ES-I3 (cell line): ENCODE data around the gene ARHGEF7.

Experiments used
- H3K36me3 ChIP-seq: 2 replicates; pipeline ENCODE4 v1.6.1; 2013; ENCODE audit warnings: mild to moderate bottlenecking, low read length, control low read depth, moderate library complexity; ENCODE audit not compliant: insufficient read depth
- H3K4me1 ChIP-seq: 2 replicates; pipeline ENCODE4 v1.6.1; 2013; ENCODE audit warnings: mild to moderate bottlenecking, control low read depth, low read length; ENCODE audit not compliant: insufficient read depth
- H3K9ac ChIP-seq: 2 replicates; pipeline ENCODE4 v1.6.1; 2013; ENCODE audit warnings: low read depth, mild to moderate bottlenecking, low read length, moderate library complexity
- H3K9me3 ChIP-seq: 2 replicates; pipeline ENCODE4 v1.6.1; 2013; ENCODE audit warnings: mild to moderate bottlenecking, low read length, moderate library complexity; ENCODE audit not compliant: control insufficient read depth, insufficient read depth

Gene ARHGEF7

DNA sequence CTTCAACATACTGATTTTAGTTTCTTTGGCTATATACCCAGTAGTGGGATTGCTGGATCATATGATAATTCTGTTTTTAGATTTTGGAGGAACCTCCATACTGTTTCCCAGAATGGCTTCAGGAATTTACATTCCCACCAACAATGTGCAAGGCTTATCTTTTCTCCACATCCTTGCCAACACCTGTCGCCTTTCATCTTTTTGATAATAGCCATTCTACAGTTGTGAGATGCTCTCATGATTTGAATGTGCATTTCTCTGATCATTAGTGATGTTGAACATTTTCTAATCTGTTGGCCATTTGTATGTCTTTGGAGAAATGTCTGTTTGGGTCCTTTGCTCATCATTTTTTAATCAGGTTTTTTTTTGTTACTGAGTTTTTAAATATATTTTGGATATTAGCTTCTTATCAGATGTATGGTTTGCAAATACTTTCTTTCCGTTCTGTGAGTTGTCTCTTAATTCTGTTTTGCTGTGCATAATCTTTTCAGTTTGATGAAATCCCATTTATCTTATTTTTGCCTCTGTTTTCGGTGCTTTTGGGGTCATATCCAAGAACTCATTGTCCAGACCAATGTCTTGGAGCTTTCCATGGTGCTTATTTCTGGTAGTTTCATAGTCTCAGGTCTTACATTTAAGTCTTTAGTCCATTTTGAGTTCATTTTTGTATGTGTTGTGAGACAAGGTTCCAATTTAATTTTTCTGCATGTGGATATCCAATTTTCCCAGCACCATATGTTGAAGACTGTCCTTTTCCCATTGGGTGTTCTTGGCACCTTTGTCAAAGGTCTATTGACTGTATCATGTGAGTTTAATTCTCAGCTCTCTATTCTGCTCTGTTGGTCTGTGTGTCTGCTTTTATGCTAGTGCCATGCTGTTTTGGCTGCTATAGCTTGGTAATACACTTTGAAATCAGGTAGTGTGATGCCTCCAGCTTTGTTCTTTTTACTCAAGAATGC lies 44.5 kb downstream of the ARHGEF7 start:
- H3K4me1 ChIP-seq: no peaks in the 10 kb centered on the region
- H3K9me3 ChIP-seq: no peaks in the 10 kb centered on the region
- no peak overlapping the region for H3K9ac ChIP-seq
- peaks cover 4% of the 10 kb centered on the region for H3K36me3 ChIP-seq

DNA sequence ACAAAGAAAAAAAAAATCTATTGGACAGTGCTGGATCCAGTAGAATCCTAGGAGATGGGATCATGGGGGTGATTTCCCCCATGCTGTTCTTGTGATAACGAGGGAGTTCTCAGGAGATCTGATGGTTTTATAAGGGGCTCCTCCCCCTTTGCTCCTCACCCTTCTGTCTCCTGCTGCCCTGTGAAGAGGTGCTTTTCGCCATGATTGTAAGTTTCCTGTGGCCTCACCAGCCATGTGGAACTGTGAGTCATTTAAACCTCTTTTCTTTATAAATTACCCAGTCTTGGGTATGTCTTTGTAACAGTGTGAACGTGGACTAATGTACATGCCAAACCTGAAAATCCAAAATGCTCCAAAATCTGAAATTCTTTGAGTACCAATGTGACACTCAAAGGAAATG lies 45.5 kb downstream of the ARHGEF7 start:
- no peaks in the 10 kb centered on the region for H3K4me1 ChIP-seq
- no peak overlapping the region for H3K9ac ChIP-seq
- H3K36me3 ChIP-seq: peaks cover 4% of the 10 kb centered on the region
- no peaks in the 10 kb centered on the region for H3K9me3 ChIP-seq

DNA sequence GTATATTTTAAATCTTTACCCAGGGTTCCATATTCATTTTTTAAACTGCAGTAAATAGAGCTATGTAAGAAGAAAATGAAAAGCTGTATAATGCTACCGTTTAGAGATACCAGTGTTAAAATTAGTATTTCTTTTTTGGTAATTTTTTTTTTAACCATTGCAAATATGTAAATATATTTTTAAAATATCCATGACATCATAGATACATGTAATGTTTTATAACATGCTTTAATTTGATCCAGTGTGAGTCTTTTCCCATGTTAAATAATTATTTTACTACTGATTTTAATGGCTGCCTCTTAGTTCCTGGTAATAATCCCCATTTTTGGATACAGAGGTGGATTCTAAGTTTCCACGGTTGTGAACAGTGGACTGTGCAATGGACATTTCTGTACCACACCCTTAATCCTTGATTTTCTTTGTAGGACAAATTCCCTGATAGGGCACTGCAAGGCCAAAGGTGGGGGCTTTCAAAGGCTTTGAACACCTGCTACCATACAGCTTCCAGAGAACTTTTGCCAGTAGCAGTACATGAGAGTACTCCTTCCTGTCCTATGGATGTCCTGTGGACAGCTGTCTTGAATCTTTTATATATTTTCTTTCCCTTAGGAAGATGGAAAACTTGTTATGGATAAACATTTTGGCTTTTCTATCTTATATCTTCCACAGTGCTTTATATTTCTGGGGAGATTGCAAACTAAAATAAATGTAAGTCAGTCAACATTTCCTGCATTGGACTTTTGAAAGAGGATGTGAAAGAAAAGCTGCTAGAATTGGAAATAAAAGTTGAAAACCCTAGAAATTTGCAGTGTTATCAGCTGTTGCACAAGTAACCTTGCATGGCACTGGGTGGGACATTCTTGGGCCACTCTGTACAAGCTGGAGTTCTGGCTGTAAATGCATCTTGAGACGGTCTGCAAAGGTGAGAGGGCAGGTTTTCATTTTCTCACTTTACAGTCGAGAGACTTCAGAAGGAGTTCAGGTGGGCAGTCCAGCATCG lies 46.8 kb downstream of the ARHGEF7 start:
- H3K4me1 ChIP-seq: no peaks in the 10 kb centered on the region
- H3K9ac ChIP-seq: no peak overlapping the region
- peaks cover 4% of the 10 kb centered on the region for H3K36me3 ChIP-seq
- no peaks in the 10 kb centered on the region for H3K9me3 ChIP-seq

DNA sequence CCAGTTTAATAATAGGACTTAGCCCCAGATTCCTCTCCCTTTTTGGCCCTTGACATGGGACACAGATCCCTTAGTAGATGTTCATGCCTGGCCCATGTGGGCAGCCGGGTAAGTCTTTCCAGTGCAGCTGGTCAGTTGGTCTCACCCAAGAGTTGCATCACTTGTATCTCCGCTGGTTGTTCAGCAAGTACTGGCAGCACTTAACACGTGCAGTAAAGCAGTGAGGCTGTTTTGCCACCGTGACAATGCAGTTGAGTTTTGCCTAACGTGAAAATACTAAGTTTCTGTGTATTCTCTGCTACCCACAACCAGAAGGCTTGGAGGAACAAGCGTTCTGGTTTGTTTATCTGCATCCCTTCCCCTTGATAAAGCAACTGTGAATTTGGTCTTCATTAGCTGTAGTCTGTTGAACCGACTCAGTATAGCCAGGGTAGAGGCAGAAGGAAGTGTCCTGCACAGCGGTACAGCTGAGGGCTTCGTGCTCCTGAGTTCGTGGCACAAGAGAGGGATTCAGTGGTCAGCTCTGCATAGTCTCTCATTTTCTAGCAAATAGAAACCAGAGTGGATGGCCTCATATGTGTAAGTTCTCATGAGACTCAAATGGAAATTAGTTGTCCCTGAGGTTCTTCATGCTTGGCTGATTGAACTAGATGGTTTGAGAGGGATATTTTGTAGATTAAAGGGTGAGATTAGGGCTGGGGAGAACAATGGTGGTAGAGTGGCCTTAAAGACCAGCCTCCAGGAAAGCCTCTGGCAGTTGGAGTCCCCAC lies 50.3 kb downstream of the ARHGEF7 start:
- H3K9me3 ChIP-seq: no peaks in the 10 kb centered on the region
- no peak overlapping the region for H3K9ac ChIP-seq
- H3K4me1 ChIP-seq: peaks cover 1% of the 10 kb centered on the region; the same call in 1 of the 2 replicates
- H3K36me3 ChIP-seq: peaks cover 9% of the 10 kb centered on the region

DNA sequence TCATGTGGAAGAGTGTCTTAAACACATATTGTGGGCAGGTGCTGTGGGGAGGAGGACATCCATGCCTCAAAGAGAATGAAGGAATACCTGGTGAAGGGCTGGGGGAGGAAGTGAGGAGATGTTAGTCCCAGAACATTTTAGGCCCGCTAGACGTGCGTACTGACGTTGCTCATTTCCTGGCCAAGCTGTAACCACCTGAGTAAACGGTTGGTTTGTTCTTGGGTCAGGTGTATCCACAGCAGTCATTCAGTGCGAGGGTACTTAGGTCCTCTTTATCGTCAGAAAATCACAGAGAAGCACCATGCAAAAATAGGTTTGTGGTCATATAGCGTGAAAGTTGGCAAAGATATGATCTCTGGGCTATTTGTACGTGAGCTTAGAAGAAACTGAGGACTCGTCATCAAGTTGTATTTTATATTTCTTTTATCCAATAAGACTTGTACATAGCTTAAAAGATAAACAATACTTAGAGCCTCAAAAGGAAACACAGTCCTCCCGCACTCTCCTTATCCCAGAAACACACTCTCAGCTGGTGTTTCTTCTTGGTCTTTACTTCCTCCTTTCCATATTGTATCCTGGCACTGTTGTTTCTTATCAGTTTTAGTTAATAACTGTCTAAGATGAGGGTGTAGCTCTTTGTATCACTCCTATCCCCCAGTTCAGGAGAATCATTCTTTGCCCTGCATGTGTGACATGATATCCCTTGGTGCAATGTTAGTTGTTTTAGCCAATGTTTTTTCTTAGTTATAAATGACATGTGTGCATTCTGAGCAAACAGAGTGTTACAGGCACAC lies 52.0 kb downstream of the ARHGEF7 start:
- H3K9me3 ChIP-seq: no peaks in the 10 kb centered on the region
- H3K4me1 ChIP-seq: peaks cover 4% of the 10 kb centered on the region; the same call in 1 of the 2 replicates
- peaks cover 9% of the 10 kb centered on the region; the same call in 1 of the 2 replicates for H3K36me3 ChIP-seq
- no peak overlapping the region for H3K9ac ChIP-seq

DNA sequence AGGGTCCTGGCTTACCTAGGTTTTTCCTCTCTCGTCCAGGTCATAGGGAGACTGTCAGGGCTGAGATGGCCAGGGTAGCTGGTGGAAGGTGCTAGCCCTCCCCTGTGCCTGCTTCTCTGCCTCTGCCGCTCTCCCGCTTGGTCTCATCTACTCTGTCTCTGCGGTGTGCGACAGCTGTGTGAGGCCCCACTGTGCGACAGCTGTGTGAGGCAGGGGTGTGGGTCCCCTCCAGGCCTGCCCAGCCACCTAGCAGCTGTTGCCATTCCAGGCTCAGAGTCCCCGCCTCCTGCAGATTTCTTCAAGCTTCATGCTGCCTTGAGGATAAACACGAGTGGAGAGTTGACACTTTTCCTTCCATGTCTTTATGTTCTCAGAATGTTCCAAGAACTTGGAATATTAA lies 53.0 kb downstream of the ARHGEF7 start:
- Histone ChIP-seq H3K4me1 (peaks cover 4% of the 10 kb centered on the region; the same call in 1 of the 2 replicates), H3K9ac (no peak overlapping the region), H3K9me3 (no peaks in the 10 kb centered on the region), H3K36me3 (peaks cover 9% of the 10 kb centered on the region; the same call in 1 of the 2 replicates)

DNA sequence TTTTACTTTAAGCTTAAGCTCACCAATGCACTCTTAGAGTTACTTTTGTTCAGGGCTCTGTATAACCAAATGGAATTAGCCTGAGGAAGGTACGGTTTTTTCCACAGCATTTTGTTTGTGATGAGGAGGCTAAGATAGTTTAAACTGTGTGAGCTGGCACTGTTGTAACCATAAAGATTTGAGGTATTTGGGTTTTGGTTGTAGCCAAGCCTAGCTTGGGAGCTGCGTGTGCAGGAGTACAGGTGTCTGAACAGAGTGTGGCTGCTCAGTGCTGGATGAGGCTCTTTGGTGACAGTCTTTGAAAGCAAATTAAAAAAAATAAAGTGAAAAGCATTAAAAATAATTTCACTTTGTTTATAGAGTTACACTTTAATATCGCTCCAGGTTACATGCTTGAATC lies 56.0 kb downstream of the ARHGEF7 start:
- Histone ChIP-seq H3K9ac (no peak overlapping the region), H3K4me1 (peaks cover 4% of the 10 kb centered on the region; the same call in 1 of the 2 replicates), H3K9me3 (no peaks in the 10 kb centered on the region), H3K36me3 (0 out of 2 replicates have a peak, but pooled peaks cover 5% of the 10 kb centered on the region)

DNA sequence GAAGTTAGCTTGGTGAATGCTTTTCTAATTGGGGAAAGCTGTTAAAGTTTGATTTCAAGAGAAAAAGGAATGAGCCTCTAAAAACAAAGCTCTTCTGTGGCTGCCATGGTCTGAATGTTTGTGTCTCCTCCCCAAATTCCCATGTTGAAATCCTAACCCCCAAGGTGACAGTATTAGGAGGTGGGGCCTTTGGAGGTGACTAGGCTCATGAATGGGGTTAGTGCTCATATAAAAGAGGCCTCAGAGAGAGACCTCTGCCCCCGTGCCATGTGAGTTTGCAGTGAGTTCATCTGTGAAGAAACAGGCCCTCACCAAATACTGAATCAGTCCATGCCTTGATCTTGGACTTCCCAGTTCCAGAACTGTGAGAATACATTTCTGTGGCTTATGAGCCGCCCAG lies 56.5 kb downstream of the ARHGEF7 start:
- H3K9me3 ChIP-seq: no peaks in the 10 kb centered on the region
- H3K36me3 ChIP-seq: 0 out of 2 replicates have a peak, but pooled peaks cover 5% of the 10 kb centered on the region
- H3K4me1 ChIP-seq: peaks cover 4% of the 10 kb centered on the region; the same call in 1 of the 2 replicates
- H3K9ac ChIP-seq: no peak overlapping the region

DNA sequence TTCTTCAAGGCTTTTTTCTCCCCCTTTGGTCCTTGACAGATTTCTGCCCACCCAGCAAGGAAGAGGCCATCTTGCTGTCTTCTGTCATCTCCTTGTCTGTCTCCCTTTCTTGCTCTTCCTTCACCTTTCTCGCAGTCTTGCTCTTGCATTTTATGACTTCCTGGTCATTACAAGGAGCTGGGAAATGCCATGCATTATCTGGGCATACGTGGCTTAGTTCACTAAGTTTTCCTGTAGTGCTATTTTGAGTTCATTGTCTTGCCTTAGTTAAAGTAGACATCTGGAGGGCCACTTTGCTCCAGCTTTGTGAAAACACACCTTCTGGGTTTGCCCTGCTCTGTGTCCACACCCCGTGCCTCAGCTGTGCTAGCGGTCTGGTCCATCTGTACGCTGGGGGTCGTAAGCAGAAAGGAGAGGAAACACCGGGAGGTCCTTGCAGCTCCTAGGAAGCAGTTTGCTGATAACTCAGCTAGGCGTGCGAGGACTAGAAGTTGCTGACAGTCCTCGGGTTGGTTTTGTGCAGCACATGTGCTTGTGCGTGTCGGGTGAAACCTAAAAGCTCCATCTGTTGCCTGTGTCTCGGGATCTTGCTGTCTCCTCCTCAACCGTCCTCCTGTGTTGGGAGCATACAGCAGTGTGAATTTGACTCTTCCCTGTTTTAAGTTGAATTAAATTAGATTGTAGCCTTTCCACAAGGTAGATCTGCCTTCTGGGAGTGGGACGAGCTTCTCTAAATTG lies 59.4 kb downstream of the ARHGEF7 start:
- Histone ChIP-seq H3K36me3 (no peaks in the 10 kb centered on the region), H3K9ac (no peak overlapping the region), H3K9me3 (no peaks in the 10 kb centered on the region), H3K4me1 (peaks cover 9% of the 10 kb centered on the region; the same call in 1 of the 2 replicates)

DNA sequence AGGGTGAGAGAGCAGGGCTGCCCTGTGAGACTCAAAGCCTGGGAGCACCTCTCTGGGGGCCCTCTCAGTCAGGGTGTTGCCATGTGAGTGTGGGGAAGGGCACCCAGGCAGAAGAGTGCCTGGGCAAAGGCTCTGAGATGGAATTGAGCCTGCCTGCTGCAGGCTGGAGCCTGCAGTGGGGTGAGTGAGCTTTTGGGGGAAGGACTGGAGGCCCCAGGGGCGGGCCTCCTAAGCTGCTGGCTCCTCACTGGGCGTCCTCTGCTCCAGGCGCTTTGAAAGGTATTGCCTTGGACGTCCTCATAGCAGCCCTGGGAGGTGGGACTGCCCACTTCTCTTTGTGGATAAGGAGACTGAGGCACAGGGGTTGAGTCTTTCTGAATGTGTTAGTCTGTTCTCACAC lies 60.3 kb downstream of the ARHGEF7 start:
- Histone ChIP-seq H3K4me1 (peaks cover 8% of the 10 kb centered on the region; the same call in 1 of the 2 replicates), H3K36me3 (no peaks in the 10 kb centered on the region), H3K9me3 (no peaks in the 10 kb centered on the region), H3K9ac (no peak overlapping the region)

DNA sequence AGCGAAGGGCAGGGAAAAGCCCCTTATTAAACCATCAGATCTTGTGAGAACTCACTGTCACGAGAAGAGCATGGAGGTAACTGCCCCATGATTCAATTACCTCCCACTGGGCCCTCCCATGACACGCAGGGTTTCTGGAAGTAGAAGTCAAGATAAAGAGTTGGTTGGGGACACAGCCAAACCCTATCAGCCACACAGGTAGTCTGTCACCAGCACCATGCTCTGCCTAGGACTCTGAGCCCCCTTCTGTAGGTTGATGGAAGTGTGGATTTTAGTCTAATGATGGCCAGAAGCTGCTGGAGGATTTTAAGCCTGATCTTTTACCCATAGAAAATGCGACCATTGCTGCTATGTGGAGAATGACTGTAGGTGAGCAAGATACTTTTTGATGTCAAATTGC lies 60.8 kb downstream of the ARHGEF7 start:
- H3K4me1 ChIP-seq: peaks cover 4% of the 10 kb centered on the region; the same call in 1 of the 2 replicates
- no peaks in the 10 kb centered on the region for H3K36me3 ChIP-seq
- no peaks in the 10 kb centered on the region for H3K9me3 ChIP-seq
- H3K9ac ChIP-seq: no peak overlapping the region

DNA sequence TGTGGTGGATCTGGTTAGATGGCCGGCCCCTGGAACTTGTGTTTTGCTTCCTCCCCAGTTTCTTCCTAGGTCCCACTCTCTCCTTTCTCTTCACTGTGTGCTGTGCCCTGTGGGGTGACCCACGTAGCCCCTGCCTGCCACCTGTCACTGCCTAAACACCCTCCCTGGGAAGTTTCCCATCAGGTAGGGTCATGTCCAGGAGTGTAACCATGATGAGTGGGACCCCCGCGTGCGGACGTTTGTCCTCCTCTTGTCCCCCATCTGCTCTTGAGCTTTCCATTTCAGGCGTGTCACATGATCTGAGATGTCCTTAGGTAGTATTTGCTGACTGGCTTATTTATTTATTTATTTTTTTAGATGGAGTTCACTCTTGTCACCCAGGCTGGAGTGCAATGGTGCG lies 61.3 kb downstream of the ARHGEF7 start:
- H3K36me3 ChIP-seq: no peaks in the 10 kb centered on the region
- H3K9ac ChIP-seq: no peak overlapping the region
- no peaks in the 10 kb centered on the region for H3K9me3 ChIP-seq
- H3K4me1 ChIP-seq: peaks cover 4% of the 10 kb centered on the region; the same call in 1 of the 2 replicates
